ENCODE results near the gene PP2D1.
"Not testable (repeated sequence)": the region's sequence is repeated elsewhere in the genome, so short reads cannot be mapped to it uniquely, and the experiment has no call there.

The PP2D1 gene

GRCh38 chr3:20007960-20008359 lies 4.1 kb downstream of the PP2D1 start:
- no peak overlapping the region for H3K4me3 ChIP-seq (ENCODE audit: low read length)
- DNase-seq (ENCODE audit: low read depth) = no peak
- no peak for TF ChIP-seq CTCF (IDR thresholded peaks at IDR 0.05; ENCODE audit: insufficient read depth, low read depth, low read length, missing control alignments)

GRCh38 chr3:20001932-20002331 lies 10.1 kb downstream of the PP2D1 start:
- no peak for TF ChIP-seq CTCF (IDR thresholded peaks at IDR 0.05; ENCODE audit: insufficient read depth, low read depth, low read length, missing control alignments)
- no peak overlapping the region for H3K4me3 ChIP-seq (ENCODE audit: low read length)

GRCh38 chr3:19997502-19997901 lies 14.6 kb downstream of the PP2D1 start:
- no peak for DNase-seq (ENCODE audit: low read depth)
- H3K4me3 ChIP-seq (ENCODE audit: low read length) = no peak overlapping the region
- TF ChIP-seq CTCF (IDR thresholded peaks at IDR 0.05; ENCODE audit: insufficient read depth, low read depth, low read length, missing control alignments) = no peak

More at GRCh38 chr3:20001932-20002331, 10.1 kb downstream of the PP2D1 start:
- no peak for DNase-seq (ENCODE audit: low read depth)

- DNase-seq (ENCODE audit: low read depth) = peak; percentile 20
- no peak overlapping the region for H3K4me3 ChIP-seq (ENCODE audit: low read length)
- no peak for TF ChIP-seq CTCF (IDR thresholded peaks at IDR 0.05; ENCODE audit: insufficient read depth, low read depth, low read length, missing control alignments)
Measured at GRCh38 chr3:19994796-19995195, 17.3 kb downstream of the PP2D1 start.

GRCh38 chr3:19988904-19989303 lies 23.2 kb downstream of the PP2D1 start:
- not testable (repeated sequence) for H3K4me3 ChIP-seq (ENCODE audit: low read length); DNase-seq (ENCODE audit: low read depth)

GRCh38 chr3:19972054-19972453 lies 40.0 kb downstream of the PP2D1 start:
- no peak for TF ChIP-seq CTCF (IDR thresholded peaks at IDR 0.05; ENCODE audit: insufficient read depth, low read depth, low read length, missing control alignments)
- peak; percentile 73 for DNase-seq (ENCODE audit: low read depth)
- no peak overlapping the region for H3K4me3 ChIP-seq (ENCODE audit: low read length)

- DNase-seq (ENCODE audit: low read depth) = no peak
- no peak for TF ChIP-seq CTCF (IDR thresholded peaks at IDR 0.05; ENCODE audit: insufficient read depth, low read depth, low read length, missing control alignments)
- no peak overlapping the region for H3K4me3 ChIP-seq (ENCODE audit: low read length)
Measured at GRCh38 chr3:19970327-19970726, 41.7 kb downstream of the PP2D1 start.

- DNase-seq (ENCODE audit: low read depth) = no peak
- no peak for TF ChIP-seq CTCF (IDR thresholded peaks at IDR 0.05; ENCODE audit: insufficient read depth, low read depth, low read length, missing control alignments)
Measured at GRCh38 chr3:19967812-19968211, 44.3 kb downstream of the PP2D1 start.

More at GRCh38 chr3:19967812-19968211, 44.3 kb downstream of the PP2D1 start:
- no peak overlapping the region for H3K4me3 ChIP-seq (ENCODE audit: low read length)
